GM10847 (cell line): ENCODE data around the gene ACSL6.

Experiments
- POLR2A ChIP-seq: IDR thresholded peaks from 2 replicates; pipeline ENCODE4 v1.6.1; 2011; ENCODE audit not compliant: insufficient read length; ENCODE audit errors: extremely low read depth

The ACSL6 gene

GRCh38 chr5:132012371-132013005 is 1.0 kb upstream of the ACSL6 start:
- no peak for TF ChIP-seq POLR2A

GRCh38 chr5:132010989-132011621 is 353 bp downstream of the ACSL6 start:
- TF ChIP-seq POLR2A, result no peak

- TF ChIP-seq POLR2A, result no peak
Measured at GRCh38 chr5:132010645-132010988, 841 bp downstream of the ACSL6 start.

- TF ChIP-seq POLR2A, result no peak
Measured at GRCh38 chr5:132009706-132010405, 1.6 kb downstream of the ACSL6 start.

GRCh38 chr5:132008961-132009680 is 2.3 kb downstream of the ACSL6 start:
- TF ChIP-seq POLR2A, result no peak

GRCh38 chr5:132008163-132008473 is 3.3 kb downstream of the ACSL6 start:
- no peak for TF ChIP-seq POLR2A

- no peak for TF ChIP-seq POLR2A
Measured at GRCh38 chr5:132007399-132008162, 3.9 kb downstream of the ACSL6 start.

GRCh38 chr5:132006331-132007120 is 4.9 kb downstream of the ACSL6 start:
- no peak for TF ChIP-seq POLR2A

GRCh38 chr5:132005591-132005990 is 5.9 kb downstream of the ACSL6 start:
- no peak for TF ChIP-seq POLR2A

GRCh38 chr5:132003982-132004381 is 7.5 kb downstream of the ACSL6 start:
- TF ChIP-seq POLR2A, result no peak

- TF ChIP-seq POLR2A, result no peak
Measured at GRCh38 chr5:132003170-132003744, 8.2 kb downstream of the ACSL6 start.

- no peak for TF ChIP-seq POLR2A
Measured at GRCh38 chr5:132002757-132003156, 8.7 kb downstream of the ACSL6 start.

- no peak for TF ChIP-seq POLR2A
Measured at GRCh38 chr5:132001647-132002561, 9.6 kb downstream of the ACSL6 start.
